GM12864 (cell line): ENCODE measurements around the gene COL18A1.

Experiments used
- DNase-seq: peaks from one replicate; pipeline ENCODE4 v3.0.0-alpha.2; 2011; ENCODE audit warnings: low read depth
- H3K4me3 ChIP-seq: 2 replicates; pipeline ENCODE4 v1.5.1; 2011; ENCODE audit warnings: mild to moderate bottlenecking, low read depth, low read length, control low read depth
- TF ChIP-seq, protein P1 (sequence below): IDR thresholded peaks from 2 replicates; pipeline ENCODE4 v1.5.1; 2011; ENCODE audit warnings: low read depth, mild to moderate bottlenecking, moderate library complexity, low read length, control low read depth, inconsistent platforms; ENCODE audit errors: missing control alignments

Gene COL18A1

DNA sequence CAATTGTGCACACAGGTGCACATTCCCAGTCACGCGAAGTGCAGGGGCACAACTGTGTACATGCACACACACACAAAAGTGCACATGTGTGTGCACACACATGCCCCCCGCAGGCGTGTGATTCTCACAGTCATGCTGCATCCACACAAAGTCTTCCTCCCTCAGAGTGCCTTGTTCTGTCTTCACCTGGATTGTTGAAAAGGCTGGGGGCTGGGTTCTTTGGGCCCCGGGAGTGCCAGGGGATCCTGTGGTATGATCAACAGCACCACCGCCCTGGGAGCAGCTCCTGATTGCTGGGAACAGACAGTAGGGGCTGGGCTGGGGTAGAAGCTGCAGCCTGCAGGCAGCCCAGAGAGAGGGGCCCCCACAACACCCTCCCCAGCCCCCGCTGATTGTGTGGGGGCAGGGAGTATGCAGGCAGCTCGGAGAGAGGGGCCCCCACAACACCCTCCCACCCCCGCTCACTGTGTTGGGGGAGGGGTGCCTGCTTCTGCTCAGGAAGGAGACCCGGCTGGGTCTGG, 3.4 kb downstream of the COL18A1 start:
- no peak for DNase-seq
- TF ChIP-seq, protein P1, sequence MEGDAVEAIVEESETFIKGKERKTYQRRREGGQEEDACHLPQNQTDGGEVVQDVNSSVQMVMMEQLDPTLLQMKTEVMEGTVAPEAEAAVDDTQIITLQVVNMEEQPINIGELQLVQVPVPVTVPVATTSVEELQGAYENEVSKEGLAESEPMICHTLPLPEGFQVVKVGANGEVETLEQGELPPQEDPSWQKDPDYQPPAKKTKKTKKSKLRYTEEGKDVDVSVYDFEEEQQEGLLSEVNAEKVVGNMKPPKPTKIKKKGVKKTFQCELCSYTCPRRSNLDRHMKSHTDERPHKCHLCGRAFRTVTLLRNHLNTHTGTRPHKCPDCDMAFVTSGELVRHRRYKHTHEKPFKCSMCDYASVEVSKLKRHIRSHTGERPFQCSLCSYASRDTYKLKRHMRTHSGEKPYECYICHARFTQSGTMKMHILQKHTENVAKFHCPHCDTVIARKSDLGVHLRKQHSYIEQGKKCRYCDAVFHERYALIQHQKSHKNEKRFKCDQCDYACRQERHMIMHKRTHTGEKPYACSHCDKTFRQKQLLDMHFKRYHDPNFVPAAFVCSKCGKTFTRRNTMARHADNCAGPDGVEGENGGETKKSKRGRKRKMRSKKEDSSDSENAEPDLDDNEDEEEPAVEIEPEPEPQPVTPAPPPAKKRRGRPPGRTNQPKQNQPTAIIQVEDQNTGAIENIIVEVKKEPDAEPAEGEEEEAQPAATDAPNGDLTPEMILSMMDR, result no peak
- no peak overlapping the region for H3K4me3 ChIP-seq

DNA sequence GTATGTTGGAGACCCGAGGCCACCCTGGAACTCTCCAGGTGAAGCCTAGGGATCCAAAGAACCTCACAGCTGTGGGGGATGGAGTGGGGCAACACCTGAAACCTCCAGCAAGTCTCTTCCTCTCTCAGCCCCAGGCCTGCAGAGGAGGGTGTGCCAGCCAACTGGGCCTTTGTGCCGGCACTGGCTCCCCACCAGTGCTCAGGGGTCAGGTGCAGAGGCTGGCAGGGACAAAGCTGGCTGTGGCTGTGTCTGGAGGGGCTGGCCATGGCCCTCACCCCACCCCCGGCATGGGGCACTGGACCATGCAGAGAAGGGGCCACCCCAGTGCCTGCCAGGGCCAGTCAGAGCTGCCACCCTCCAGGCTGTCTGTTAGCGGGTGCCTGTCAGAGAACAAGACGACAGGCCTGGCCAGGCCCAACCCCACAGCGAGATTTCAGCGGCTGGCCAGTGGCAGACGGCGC, 3.9 kb downstream of the COL18A1 start:
- DNase-seq, result no peak
- TF ChIP-seq, protein P1, result no peak
- no peak overlapping the region for H3K4me3 ChIP-seq

DNA sequence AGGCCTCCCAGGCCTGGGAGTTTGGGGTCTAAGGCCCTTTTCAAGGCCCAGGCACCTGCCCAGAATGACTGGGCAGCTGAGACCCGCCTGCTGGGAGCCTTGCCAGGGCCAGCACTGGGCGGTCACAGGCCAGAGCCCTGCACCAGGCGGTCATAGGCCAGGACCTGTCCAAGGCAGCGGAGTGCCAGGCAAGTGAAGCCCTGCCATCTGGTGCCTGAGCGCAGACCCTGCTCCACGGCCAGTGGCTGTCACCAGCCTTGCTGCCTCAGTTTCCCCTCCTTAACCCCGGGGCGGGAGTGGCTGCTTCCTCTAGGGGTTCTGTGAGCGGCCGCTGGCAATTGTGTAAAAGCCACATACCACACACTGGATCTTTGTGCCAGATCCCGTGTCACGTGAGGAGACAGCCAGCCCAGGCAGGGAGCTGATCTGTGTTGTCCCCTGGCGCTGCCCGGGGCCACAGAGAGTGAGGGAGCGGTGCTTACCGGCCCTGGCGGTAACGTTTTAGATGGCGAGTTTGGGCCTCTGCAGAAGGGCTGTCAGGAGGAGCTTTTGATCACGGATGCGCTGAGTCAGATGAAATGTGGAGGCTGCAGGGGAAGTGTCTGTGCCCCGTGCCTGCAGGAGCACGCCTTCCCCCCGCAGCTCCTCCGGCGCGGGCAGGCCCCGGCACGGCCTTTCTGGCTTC, 4.6 kb downstream of the COL18A1 start:
- DNase-seq, result no peak
- TF ChIP-seq, protein P1, result no peak
- no peak overlapping the region for H3K4me3 ChIP-seq

DNA sequence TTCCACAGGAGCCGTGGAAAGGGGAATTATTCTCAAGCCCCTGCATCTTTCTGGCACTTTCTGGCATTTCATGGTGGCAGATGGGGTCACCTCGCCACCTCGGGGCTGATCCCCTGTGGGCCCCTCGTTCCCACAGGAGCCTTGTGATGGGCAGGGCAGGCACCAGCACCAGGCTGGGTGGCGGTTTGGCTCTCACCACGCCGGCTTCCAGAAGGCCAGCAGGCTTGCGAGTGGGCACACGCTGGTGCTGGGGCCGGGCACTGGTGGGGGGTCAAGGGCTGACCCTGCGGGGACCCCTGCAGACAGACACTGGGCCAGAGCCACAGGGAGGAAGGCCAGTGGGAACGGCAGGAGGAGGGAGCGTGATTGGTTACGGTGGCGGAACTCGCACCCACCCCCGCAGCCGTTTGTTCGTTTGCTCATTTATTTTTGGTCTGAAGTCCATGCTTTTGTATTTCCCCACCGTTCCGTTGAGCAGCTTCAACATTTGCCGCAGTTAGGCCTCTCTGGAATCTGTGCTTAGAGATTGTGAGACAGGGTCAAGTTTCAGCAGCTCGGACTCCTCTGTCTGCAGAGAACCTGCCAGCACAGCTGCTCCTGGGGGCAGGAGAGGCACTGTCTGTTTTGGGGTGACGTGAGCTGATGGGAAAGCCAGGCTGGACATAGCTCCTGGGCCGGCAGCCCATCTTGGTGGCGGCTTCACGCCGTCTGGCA, 5.3 kb downstream of the COL18A1 start:
- no peak for DNase-seq
- H3K4me3 ChIP-seq, result no peak overlapping the region
- TF ChIP-seq, protein P1, result no peak

DNA sequence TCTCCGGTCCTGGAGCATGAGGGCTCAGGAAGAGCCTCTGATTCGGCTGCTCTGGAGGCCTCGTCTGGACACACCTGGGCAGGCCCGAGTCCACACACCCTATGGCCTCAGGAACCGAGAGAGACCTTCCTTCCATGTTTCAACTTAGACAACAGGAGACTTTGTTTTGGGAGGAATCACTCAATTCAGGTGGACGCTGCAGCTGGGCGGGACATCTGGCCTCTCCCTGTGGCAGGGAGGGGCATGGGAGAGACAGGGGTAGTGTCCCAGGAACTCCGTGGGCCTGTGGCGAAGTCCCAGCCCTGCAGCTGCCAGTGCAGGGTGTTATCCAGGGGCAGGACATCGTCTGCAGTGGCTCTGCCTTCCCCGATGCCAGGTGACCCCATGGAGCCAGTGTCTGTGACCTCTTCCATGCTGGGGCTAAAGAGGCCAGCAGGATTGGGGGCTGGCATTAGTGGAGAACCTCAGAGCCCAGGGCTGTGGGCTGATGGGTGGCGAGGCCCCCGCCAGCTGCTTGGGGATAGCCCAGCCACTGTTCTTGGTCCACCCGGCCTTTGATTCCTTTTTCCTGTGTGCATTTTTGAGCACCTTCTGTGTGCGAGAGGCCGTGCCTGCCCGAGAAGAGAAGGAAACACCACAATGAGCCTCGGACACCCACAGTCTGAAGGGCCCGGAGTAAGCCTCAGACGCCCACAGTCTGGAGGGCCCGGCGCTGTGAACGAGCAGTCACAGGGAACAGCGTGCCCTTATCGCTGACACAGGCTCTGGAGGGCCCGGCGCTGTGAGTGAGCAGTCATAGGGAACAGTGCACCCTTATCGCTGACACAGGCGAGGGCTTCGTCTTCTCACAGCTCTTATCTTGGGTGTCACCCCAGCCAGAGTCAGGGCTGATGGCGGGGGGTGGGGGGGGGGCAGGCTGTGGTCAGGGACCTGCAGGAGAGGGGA, 6.2 kb downstream of the COL18A1 start:
- H3K4me3 ChIP-seq, result no peak overlapping the region
- no peak for DNase-seq
- TF ChIP-seq, protein P1, result no peak

DNA sequence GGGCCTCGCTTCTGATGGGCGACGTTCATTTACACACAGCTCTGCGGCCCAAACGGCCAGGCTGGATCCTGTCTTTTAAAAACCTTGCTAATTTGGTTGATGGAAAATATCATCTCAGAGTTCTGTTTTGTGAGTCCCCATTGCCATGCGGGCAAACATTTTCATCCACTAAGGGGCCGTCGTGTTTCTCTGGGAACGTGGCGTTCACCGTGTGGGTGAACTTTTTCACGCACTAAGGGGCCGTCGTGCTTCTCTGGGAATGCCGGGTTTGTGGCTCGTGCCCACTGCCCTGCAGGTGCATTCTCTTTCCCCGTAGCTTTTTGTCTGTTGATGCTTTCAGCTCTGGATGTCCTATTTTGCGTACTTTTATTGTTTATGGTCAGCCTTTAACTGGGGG, 6.8 kb downstream of the COL18A1 start:
- TF ChIP-seq, protein P1, result no peak
- no peak overlapping the region for H3K4me3 ChIP-seq
- no peak for DNase-seq
